GM19467 (cell line): ENCODE results near the gene ITGA5.

Experiments
- ATAC-seq: cut with Tn5 transposase; IDR thresholded peaks from one replicate; pipeline ENCODE4 v1.9.1; 2021; ENCODE audit warnings: mild to moderate bottlenecking, moderate library complexity; ENCODE audit not compliant: unreplicated experiment

The ITGA5 gene

GRCh38 chr12:54373649-54374561 lies 45.2 kb downstream of the ITGA5 start:
- ATAC-seq, result no peak

- ATAC-seq, result no peak
Measured at GRCh38 chr12:54372113-54372806, 46.8 kb downstream of the ITGA5 start.

- no peak for ATAC-seq
Measured at GRCh38 chr12:54371328-54372112, 47.5 kb downstream of the ITGA5 start.

- no peak for ATAC-seq
Measured at GRCh38 chr12:54370171-54370730, 48.8 kb downstream of the ITGA5 start.

GRCh38 chr12:54369597-54370131 lies 49.4 kb downstream of the ITGA5 start:
- no peak for ATAC-seq

- ATAC-seq, result peak; percentile 63
Measured at GRCh38 chr12:54368709-54369596, 50.1 kb downstream of the ITGA5 start.

GRCh38 chr12:54368025-54368708 lies 50.9 kb downstream of the ITGA5 start:
- peak; percentile 16 for ATAC-seq

- ATAC-seq, result no peak
Measured at GRCh38 chr12:54364413-54364812, 54.7 kb downstream of the ITGA5 start, which contains the start of gene GPR84. TSS of gene GPR84 (minus strand) at chr12:54364486. CDS start at chr12:54363851, 635 bp downstream.

- no peak for ATAC-seq
Measured at GRCh38 chr12:54363618-54364017, 55.4 kb downstream of the ITGA5 start.

- ATAC-seq, result no peak
Measured at GRCh38 chr12:54363047-54363446, 56.0 kb downstream of the ITGA5 start.

- no peak for ATAC-seq
Measured at GRCh38 chr12:54360717-54361456, 58.2 kb downstream of the ITGA5 start.

- ATAC-seq, result no peak
Measured at GRCh38 chr12:54359762-54360351, 59.2 kb downstream of the ITGA5 start.

GRCh38 chr12:54358945-54359761 lies 59.9 kb downstream of the ITGA5 start:
- peak; percentile 98 for ATAC-seq

- no peak for ATAC-seq
Measured at GRCh38 chr12:54358191-54358944, 60.7 kb downstream of the ITGA5 start.

GRCh38 chr12:54357506-54358190 lies 61.4 kb downstream of the ITGA5 start:
- ATAC-seq, result no peak

GRCh38 chr12:54356951-54357356 lies 62.1 kb downstream of the ITGA5 start:
- no peak for ATAC-seq
